HG03565 (cell line): Measurements from ENCODE around the gene COBL.

Experiments used
- ATAC-seq: cut with Tn5 transposase; IDR thresholded peaks from one replicate; pipeline ENCODE4 v1.9.1; 2021; ENCODE audit warnings: mild to moderate bottlenecking, moderate library complexity; ENCODE audit not compliant: unreplicated experiment

The COBL gene

DNA sequence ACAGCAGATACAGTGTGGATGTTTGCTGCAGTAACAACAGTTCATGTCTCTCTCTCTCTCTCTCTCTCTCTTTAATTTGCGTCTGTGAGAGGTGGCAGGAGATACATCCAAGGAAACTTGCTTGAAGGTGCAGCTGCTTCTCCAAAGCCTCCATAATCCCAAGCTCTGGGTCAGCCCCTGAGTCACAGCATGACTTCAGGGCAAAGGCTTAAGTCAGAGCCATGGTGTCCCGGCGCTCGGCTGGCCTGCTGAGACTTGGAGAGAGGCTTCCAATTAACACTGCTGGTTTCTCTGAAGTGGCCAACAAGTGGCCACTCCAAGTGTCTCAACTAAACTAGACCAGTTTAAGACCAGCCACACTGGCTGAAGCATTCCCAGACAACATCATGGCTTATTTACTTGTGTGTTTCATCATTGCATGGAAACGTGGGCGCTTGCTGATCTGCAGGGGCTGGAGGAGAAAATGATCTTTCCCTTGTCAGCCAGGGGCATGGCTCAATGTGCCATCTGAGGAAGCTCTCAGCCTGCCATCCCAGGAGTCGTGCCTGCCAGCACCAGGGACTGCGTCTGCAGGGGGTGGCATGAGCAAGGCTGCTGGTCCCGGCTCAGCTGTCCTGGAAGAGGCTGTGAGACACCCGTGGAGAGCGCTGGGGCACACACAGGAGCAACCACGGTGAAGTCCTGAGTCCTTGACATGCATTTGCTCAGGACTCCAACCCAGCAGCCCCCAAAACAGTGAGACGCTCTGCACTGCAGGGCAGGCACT, 254.2 kb downstream of the COBL start:
- ATAC-seq, result no peak

DNA sequence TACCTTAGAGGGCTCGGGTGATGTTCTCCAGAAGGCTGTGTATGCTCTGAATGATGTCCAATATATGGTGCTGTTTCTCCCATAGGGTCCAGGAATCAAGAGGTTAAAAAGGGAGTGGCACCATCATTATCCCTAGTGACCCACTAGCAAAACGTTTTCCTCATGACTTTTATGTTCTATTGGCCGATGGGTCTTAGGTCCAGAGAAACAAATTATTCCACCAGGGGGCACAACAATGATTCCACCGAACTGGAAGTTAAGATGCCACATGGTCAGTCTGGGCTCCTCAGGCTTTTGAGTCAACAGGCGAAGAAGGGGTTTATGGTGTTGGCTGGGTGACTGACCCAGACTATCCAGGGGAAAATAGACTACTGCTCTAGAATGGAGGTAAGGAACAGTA, 256.1 kb downstream of the COBL start:
- no peak for ATAC-seq

- ATAC-seq, result no peak
Measured at GRCh38 chr7:51059504-51060142, 257.0 kb downstream of the COBL start.

GRCh38 chr7:51058764-51059163, 257.8 kb downstream of the COBL start:
- ATAC-seq, result no peak

DNA sequence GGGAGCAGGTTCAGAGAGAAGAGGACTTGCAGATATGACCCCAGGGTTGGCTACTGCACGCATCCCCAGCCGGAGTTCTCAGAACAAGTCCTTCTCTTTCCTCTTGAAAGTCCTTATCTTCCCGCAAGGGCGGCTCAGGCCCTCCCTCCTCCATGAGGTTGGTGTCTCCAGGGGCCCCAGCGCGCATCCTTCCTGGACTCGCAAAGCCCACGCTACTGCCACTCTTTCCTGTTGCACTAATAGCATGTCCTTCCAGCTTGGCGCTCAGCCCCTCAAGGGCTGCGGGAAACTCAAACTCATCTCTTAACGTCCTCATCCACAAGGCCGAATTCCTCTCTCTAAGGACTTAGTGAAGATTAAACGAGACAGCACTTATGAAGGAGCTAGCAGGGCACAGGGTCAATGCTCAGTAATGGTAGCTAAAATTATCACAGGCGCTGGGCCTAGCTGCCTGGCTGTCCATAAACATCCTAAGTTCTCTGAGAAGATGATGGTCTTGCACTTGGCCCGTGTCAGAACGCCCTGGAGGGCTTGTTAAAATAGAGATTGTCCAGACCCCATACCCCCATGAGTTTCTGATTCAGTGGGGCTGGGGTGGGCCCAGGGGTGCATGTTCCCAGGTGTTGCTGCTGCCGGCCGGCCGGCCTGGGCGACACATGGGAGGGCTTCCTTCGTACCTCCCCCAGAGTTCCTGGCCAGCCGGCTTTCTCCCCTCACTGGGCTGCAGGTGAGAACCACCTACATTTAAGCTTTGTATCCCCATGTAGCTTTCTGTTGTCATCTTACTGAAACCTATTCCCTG, 261.4 kb downstream of the COBL start:
- no peak for ATAC-seq

GRCh38 chr7:51054231-51054630, 262.4 kb downstream of the COBL start:
- no peak for ATAC-seq

DNA sequence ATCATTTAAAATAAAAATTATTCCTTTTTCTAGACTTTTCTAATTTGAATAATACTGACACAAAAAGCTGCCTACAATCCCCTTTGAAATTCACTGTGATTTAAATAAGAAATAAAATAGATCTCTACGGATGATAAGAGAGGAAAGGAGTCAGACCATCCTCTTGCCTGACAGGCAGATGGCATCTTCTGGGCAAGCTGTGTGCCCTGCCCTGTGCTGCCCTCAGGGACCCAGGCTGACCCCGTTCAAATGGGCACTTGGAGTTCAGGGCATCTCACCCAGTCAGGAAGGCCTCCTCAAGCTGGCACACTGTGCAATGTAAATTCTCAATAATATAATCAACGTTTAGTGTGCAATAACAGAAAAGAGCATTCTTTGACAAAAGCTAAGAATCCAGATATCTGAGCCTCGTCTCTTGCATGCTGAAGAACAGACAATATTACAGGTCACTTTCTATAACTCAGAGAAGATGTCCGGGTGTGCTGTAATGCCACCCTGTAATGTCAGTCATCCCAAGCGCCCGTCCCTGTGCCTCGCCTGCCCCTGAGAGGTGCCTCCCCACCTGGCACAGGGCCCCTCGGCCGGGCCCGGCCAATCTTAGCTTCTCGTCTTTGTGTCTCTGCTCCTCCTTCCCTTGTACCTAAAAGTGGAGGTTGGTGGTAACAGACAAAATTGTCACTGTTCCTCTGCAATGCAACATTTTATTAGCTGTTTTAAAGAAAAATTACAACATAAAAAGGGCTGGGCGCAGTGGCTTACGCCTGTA, 263.3 kb downstream of the COBL start:
- no peak for ATAC-seq

DNA sequence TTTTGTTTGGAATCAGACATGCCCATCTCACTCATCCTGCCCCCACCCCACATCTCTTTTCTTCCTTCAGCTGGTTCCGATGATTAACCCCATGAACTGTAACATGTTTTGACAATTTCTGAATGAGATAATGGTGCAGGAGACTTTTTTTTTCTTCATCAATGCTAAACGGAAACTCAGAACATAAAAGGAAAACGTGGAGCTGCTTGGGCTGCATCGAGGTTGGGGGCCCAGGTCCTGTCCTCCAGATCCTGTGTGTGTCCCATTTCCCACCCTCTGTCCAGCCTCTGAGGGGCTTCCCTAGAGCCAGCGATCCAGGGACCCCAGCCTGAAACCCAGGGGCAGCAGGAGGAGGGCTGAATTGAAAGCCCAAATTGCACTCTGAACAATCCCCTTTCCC, 270.1 kb downstream of the COBL start:
- ATAC-seq, result no peak

GRCh38 chr7:51046103-51046466, 270.5 kb downstream of the COBL start:
- ATAC-seq, result no peak

- ATAC-seq, result no peak
Measured at GRCh38 chr7:51045319-51046102, 271.1 kb downstream of the COBL start.

DNA sequence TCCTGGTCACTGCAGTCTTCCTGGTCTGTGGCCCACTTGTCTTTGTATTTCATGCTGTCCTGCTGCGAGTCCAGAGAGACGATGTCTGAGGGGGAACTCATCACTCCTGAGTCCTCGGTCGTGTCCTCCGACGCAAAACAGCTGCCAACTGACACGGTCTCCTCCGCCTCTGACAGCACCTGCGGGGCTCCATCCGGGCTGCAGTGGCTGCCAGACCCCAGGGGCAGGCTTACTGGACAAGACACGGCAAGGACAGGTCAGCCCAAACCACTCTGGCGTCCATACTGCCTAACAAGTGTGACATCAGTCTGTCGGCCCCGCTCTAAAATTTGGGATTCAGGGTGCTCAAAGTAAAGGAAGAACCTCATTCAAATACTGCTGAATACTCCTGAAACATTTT, 273.1 kb downstream of the COBL start:
- no peak for ATAC-seq

DNA sequence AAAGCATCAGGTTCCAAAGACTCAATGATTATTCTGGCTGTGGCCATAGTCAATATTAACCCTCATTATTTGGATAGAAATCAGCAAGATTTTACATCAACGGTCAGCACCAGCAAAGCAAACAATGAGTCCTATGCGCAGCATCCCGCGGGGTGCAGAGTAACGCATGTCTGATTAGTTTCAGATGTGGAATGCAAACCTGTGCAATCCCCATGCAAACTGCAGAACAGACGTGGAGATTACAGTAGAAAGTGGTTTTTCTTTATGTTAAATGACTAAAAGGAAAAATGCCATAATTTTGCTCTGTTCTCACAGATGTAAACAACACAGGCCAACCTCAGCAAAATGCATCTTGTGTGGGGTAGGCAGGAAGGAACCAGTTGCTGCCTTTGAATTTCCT, 275.8 kb downstream of the COBL start:
- no peak for ATAC-seq

- ATAC-seq, result no peak
Measured at GRCh38 chr7:51038573-51038972, 278.0 kb downstream of the COBL start.

DNA sequence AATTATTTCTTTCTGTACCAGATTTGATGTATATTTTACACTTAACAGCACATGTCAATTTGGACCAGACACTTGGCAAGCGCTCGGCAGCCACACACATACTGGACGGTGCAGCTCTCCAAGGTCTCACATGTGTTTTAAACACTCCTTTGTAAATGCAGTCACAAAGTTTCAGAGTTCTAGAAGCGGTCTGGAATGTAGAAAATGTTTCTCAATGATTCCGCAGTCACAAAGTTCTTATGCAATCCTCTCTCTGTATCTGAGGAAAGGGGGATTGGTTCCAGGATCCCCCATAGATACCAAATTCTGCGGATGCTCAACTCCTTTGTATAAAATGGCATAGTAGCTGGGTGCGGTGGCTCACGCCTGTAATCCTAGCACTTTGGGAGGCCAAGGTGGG, 280.9 kb downstream of the COBL start:
- no peak for ATAC-seq

DNA sequence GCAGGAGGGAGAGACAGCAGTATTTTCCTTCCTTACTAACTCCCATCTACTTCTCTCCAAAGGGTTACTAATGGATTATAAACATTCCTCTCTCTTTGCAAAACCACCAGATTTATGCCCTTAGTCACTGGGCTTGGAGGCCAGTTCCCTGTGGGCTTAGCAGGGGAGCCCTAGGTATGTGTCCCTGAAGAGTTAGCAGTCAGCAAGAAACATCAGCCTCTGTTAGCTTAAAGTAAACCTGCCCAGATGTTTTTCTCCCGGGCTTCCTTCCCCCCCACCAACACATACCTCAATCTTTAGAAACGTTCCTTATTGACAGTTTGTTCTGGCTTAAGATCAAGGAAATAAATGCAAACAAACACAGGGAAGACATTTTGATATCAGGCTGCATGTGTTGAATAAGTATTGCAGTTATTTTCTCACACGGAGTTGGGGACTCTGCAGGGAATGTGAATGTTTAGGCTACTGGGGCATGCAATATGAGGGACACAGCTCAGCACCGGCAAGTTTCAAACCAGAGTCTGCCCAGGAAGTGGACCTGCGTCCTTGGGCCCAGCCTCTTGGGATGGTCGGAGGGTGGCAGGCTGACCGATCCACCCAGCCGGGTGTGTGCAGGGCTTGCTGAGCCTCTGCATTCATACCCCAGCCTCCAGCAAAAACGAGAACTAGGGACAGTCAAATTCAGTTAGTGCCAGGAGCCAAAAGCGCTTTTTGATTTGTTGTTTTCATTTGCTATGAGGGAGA, 281.9 kb downstream of the COBL start:
- no peak for ATAC-seq

- ATAC-seq, result no peak
Measured at GRCh38 chr7:51033727-51034520, 282.7 kb downstream of the COBL start.

GRCh38 chr7:51031791-51032515, 284.7 kb downstream of the COBL start:
- no peak for ATAC-seq

DNA sequence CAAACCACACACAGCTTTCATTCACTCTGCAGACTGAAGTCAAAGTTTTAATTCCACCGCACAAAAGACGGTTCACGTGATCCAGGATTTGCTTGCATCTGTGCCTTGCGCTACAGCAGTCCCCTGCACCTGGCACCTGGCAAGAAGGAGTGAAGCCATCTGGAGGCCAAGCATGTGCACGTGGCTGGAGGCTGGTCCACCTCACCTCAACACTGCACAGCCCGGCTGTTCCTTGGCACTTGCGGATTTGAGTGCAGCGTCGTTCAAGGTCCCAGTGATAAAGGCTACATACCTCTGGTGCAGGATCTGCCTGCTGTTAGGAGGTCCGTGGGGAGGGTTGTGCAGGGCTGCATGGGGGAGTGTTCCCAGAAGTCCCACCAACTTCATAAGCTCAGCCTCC, 285.4 kb downstream of the COBL start:
- ATAC-seq, result no peak
